SH-SY5Y (cell line): ENCODE measurements around the gene SLC22A5.

Source experiments
- GATA2 ChIP-seq: IDR thresholded peaks from 2 replicates; pipeline ENCODE4 v1.6.1; 2011; ENCODE audit warnings: mild to moderate bottlenecking, low read depth, low read length
- GATA3 ChIP-seq: IDR thresholded peaks from 2 replicates; pipeline ENCODE4 v1.6.1; 2011; ENCODE audit warnings: low read depth, mild to moderate bottlenecking, low read length, moderate library complexity

DNA sequence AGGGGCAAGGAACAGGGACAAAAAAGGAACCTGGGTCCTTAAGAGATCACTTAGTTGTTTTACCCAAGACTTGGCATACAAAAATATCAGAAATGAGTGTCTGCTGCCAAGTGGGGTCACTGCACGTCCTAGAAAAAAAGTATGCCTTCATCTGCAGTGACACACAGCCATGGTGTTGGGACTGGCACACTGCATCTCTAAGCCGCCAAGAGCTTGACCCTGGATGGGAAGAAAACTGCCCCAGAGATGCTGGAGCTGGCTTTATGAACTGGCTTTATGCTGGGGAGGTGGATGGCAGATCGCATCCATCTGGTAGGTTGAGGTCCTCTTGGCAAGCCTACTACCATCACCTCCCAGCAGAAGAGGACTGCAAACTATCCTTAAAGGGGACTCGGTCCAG is 69.4 kb downstream of the SLC22A5 start:
- TF ChIP-seq GATA3, result no peak
- TF ChIP-seq GATA2, result no peak
